ENCODE data around the gene EPHX1.
"Not testable (repeated sequence)": the region's sequence is repeated elsewhere in the genome, so short reads cannot be mapped to it uniquely, and the experiment has no call there.

Gene EPHX1

GRCh38 chr1:225809842-225810578, at the start of gene EPHX1:
TSS of gene EPHX1 (plus strand) at chr1:225810124. CDS start at chr1:225828730, 18,606 bp downstream.
- TF ChIP-seq POLR2A (IDR thresholded peaks at IDR 0.05; ENCODE audit: low read depth, low read length), result peak; percentile 95
- no peak for FAIRE-seq
- peak; percentile 98 for DNase-seq (ENCODE audit: insufficient read length, low spot score)

- DNase-seq (ENCODE audit: insufficient read length, low spot score) (no peak), FAIRE-seq (no peak)
These were observed 49.4 kb upstream of the EPHX1 start for GRCh38 chr1:225760531-225760930.

GRCh38 chr1:225761395-225761794, 48.5 kb upstream of the EPHX1 start:
- FAIRE-seq; DNase-seq (ENCODE audit: insufficient read length, low spot score): not testable (repeated sequence)

More at GRCh38 chr1:225760531-225760930, 49.4 kb upstream of the EPHX1 start:
- TF ChIP-seq POLR2A (IDR thresholded peaks at IDR 0.05; ENCODE audit: low read depth, low read length), result no peak

- DNase-seq (ENCODE audit: insufficient read length, low spot score) (no peak), FAIRE-seq (no peak)
- TF ChIP-seq POLR2A (IDR thresholded peaks at IDR 0.05; ENCODE audit: low read depth, low read length), result no peak
These were observed 47.9 kb upstream of the EPHX1 start for GRCh38 chr1:225762002-225762441.

- FAIRE-seq (no peak), DNase-seq (ENCODE audit: insufficient read length, low spot score) (no peak)
- no peak for TF ChIP-seq POLR2A (IDR thresholded peaks at IDR 0.05; ENCODE audit: low read depth, low read length)
These were observed 47.5 kb upstream of the EPHX1 start for GRCh38 chr1:225762444-225762843.

- no peak for DNase-seq (ENCODE audit: insufficient read length, low spot score)
- FAIRE-seq, result no peak
- TF ChIP-seq POLR2A (IDR thresholded peaks at IDR 0.05; ENCODE audit: low read depth, low read length), result no peak
These were observed 46.0 kb upstream of the EPHX1 start for GRCh38 chr1:225763716-225764548.

GRCh38 chr1:225765982-225766674, 43.8 kb upstream of the EPHX1 start:
- no peak for TF ChIP-seq POLR2A (IDR thresholded peaks at IDR 0.05; ENCODE audit: low read depth, low read length)
- DNase-seq (ENCODE audit: insufficient read length, low spot score), result no peak
- no peak for FAIRE-seq

GRCh38 chr1:225766967-225767633, 42.8 kb upstream of the EPHX1 start:
- no peak for FAIRE-seq
- TF ChIP-seq POLR2A (IDR thresholded peaks at IDR 0.05; ENCODE audit: low read depth, low read length), result no peak
- DNase-seq (ENCODE audit: insufficient read length, low spot score), result peak; percentile 68

GRCh38 chr1:225767634-225768540, 42.0 kb upstream of the EPHX1 start:
- FAIRE-seq, result no peak
- no peak for DNase-seq (ENCODE audit: insufficient read length, low spot score)
- TF ChIP-seq POLR2A (IDR thresholded peaks at IDR 0.05; ENCODE audit: low read depth, low read length), result no peak

- DNase-seq (ENCODE audit: insufficient read length, low spot score), result no peak
- FAIRE-seq, result no peak
- TF ChIP-seq POLR2A (IDR thresholded peaks at IDR 0.05; ENCODE audit: low read depth, low read length), result no peak
These were observed 41.1 kb upstream of the EPHX1 start for GRCh38 chr1:225768662-225769426.

GRCh38 chr1:225769687-225770086, 40.2 kb upstream of the EPHX1 start:
- DNase-seq (ENCODE audit: insufficient read length, low spot score) (no peak), FAIRE-seq (no peak)
- TF ChIP-seq POLR2A (IDR thresholded peaks at IDR 0.05; ENCODE audit: low read depth, low read length), result no peak

Measured in H54 (cell line).